GM12873 (cell line): Measurements from ENCODE around the gene DNAH6.

ENCODE experiments used
- TF ChIP-seq, protein P1 (sequence below): IDR thresholded peaks from 2 replicates; pipeline ENCODE4 v1.5.1; 2012; ENCODE audit warnings: low read depth, mild to moderate bottlenecking, moderate library complexity, low read length, control low read depth; ENCODE audit not compliant: insufficient read depth; ENCODE audit errors: missing control alignments

DNAH6 gene

GRCh38 chr2:84674099-84674498 is 157.8 kb downstream of the DNAH6 start:
- TF ChIP-seq, protein P1, sequence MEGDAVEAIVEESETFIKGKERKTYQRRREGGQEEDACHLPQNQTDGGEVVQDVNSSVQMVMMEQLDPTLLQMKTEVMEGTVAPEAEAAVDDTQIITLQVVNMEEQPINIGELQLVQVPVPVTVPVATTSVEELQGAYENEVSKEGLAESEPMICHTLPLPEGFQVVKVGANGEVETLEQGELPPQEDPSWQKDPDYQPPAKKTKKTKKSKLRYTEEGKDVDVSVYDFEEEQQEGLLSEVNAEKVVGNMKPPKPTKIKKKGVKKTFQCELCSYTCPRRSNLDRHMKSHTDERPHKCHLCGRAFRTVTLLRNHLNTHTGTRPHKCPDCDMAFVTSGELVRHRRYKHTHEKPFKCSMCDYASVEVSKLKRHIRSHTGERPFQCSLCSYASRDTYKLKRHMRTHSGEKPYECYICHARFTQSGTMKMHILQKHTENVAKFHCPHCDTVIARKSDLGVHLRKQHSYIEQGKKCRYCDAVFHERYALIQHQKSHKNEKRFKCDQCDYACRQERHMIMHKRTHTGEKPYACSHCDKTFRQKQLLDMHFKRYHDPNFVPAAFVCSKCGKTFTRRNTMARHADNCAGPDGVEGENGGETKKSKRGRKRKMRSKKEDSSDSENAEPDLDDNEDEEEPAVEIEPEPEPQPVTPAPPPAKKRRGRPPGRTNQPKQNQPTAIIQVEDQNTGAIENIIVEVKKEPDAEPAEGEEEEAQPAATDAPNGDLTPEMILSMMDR, result no peak

DNA sequence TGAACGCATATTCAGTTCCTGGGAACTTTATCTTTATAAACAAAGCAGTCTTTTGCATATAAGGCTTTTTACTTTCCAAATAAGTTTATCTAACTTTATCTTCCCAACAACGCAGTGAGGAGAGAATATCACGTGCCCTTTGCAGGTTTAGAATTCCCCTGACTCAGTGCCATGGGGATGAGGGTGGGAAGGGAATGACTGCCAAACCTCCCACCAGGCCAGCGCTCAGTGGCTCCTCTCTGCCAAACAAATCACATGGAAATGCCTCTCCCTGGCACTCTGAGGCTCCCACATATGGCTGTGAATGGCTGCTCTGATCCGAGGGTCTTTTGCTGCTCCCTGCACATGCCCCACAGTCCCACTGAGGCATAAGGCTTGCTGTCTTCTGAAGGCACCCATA is 158.3 kb downstream of the DNAH6 start:
- TF ChIP-seq, protein P1, result no peak

DNA sequence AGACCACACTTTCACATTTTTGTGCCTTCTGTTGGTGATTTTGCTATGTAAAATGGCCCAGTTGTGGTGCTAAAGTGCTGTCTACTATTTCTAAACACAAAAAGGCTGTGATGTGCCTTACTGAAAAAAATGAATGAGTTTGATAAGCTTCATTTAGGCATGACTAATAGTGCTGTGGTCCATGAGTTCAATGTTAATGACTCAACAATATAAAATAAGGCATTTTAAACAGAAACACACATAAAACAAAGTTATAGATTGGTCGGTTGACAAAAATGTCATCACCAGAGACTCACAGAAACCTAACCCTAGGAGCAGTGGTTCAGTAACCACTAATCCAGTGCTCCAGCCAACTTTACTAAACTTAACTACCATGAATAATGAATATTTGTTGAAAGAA is 160.0 kb downstream of the DNAH6 start:
- TF ChIP-seq, protein P1, result no peak

GRCh38 chr2:84678214-84678613 is 161.9 kb downstream of the DNAH6 start:
- TF ChIP-seq, protein P1, result no peak

- TF ChIP-seq, protein P1, result no peak
These were observed 170.6 kb downstream of the DNAH6 start for GRCh38 chr2:84686783-84687476.

GRCh38 chr2:84687498-84688149 is 171.3 kb downstream of the DNAH6 start:
- TF ChIP-seq, protein P1, result no peak

GRCh38 chr2:84690225-84690624 is 173.9 kb downstream of the DNAH6 start:
- TF ChIP-seq, protein P1, result no peak
